ENCODE results near the gene PFKL.

The PFKL gene

GRCh38 chr21:44364151-44365053, 64.5 kb downstream of the PFKL start:
- DNase-seq (ENCODE audit: low read depth in 1 of 2, low spot score in 1 of 2) = no peak
- Histone ChIP-seq H3K4me3 (replicated peaks; ENCODE audit: insufficient read depth, low read length) (no peak overlapping the region), H3K27ac (replicated peaks) (no peak overlapping the region; the same call in 1 of the 2 replicates), H3K27me3 (ENCODE audit: insufficient read depth, poor library complexity, severe bottlenecking) (no peaks in the 10 kb centered on the region)
- TF ChIP-seq POLR2AphosphoS5 (IDR thresholded peaks at IDR 0.05; ENCODE audit: low read depth) (no peak; the same call in 1 of the 2 replicates), SPI1 (IDR thresholded peaks at IDR 0.05; ENCODE audit: borderline replicate concordance, low read depth) (no peak)
- TF ChIP-seq, protein P1, sequence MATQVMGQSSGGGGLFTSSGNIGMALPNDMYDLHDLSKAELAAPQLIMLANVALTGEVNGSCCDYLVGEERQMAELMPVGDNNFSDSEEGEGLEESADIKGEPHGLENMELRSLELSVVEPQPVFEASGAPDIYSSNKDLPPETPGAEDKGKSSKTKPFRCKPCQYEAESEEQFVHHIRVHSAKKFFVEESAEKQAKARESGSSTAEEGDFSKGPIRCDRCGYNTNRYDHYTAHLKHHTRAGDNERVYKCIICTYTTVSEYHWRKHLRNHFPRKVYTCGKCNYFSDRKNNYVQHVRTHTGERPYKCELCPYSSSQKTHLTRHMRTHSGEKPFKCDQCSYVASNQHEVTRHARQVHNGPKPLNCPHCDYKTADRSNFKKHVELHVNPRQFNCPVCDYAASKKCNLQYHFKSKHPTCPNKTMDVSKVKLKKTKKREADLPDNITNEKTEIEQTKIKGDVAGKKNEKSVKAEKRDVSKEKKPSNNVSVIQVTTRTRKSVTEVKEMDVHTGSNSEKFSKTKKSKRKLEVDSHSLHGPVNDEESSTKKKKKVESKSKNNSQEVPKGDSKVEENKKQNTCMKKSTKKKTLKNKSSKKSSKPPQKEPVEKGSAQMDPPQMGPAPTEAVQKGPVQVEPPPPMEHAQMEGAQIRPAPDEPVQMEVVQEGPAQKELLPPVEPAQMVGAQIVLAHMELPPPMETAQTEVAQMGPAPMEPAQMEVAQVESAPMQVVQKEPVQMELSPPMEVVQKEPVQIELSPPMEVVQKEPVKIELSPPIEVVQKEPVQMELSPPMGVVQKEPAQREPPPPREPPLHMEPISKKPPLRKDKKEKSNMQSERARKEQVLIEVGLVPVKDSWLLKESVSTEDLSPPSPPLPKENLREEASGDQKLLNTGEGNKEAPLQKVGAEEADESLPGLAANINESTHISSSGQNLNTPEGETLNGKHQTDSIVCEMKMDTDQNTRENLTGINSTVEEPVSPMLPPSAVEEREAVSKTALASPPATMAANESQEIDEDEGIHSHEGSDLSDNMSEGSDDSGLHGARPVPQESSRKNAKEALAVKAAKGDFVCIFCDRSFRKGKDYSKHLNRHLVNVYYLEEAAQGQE (IDR thresholded peaks at IDR 0.05; ENCODE audit: insufficient replicate concordance, low read depth) = no peak

DNA sequence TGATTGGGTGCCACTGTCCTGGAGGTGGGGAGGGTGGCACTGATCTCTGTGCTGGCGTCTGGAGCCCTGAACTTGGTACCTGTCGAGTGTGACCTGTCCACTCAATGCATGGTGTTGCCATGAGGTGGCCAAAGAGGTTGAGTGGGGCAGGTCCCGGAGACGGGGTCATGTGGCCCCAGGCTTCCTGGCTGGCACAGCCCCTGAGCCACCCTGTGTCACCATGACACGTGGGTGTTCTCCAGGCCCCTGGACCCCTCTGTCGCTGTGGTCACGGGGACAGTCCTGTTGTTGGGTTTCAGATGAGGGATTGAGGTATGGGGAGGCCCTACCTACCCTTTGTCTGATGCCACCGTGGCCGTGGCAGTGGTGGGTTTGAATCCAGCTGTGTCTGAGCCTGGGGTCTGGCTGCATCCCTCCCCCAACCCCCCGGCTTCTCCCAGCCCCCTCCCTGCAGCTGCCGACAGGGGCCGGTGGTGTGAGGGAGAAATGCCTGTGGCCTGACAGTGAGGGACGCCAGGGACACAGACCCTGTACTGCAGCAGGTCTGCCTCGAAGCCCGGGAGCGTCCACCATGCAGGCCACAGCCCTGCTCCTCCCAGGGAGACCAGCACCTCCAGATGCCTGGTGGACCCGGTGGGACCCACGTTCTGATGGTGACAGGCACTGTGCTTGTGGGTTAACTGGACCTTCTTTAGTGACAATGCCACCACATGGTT, 65.6 kb downstream of the PFKL start:
- DNase-seq (ENCODE audit: low read depth in 1 of 2, low spot score in 1 of 2) = no peak
- no peak overlapping the region for H3K4me3 ChIP-seq (replicated peaks; ENCODE audit: insufficient read depth, low read length)
- H3K27ac ChIP-seq (replicated peaks) = no peak overlapping the region
- TF ChIP-seq SPI1 (IDR thresholded peaks at IDR 0.05; ENCODE audit: borderline replicate concordance, low read depth) (no peak), GABPA (IDR thresholded peaks at IDR 0.05; ENCODE audit: low read depth) (no peak), POLR2AphosphoS5 (IDR thresholded peaks at IDR 0.05; ENCODE audit: low read depth) (peak; percentile 43; the same call in 1 of the 2 replicates)
- TF ChIP-seq, protein P1 (IDR thresholded peaks at IDR 0.05; ENCODE audit: insufficient replicate concordance, low read depth) = no peak
- TF ChIP-seq, protein P2, sequence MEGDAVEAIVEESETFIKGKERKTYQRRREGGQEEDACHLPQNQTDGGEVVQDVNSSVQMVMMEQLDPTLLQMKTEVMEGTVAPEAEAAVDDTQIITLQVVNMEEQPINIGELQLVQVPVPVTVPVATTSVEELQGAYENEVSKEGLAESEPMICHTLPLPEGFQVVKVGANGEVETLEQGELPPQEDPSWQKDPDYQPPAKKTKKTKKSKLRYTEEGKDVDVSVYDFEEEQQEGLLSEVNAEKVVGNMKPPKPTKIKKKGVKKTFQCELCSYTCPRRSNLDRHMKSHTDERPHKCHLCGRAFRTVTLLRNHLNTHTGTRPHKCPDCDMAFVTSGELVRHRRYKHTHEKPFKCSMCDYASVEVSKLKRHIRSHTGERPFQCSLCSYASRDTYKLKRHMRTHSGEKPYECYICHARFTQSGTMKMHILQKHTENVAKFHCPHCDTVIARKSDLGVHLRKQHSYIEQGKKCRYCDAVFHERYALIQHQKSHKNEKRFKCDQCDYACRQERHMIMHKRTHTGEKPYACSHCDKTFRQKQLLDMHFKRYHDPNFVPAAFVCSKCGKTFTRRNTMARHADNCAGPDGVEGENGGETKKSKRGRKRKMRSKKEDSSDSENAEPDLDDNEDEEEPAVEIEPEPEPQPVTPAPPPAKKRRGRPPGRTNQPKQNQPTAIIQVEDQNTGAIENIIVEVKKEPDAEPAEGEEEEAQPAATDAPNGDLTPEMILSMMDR (IDR thresholded peaks at IDR 0.05; ENCODE audit: insufficient read depth, low read length) = no peak
- H3K27me3 ChIP-seq (ENCODE audit: insufficient read depth, poor library complexity, severe bottlenecking) = no peaks in the 10 kb centered on the region

DNA sequence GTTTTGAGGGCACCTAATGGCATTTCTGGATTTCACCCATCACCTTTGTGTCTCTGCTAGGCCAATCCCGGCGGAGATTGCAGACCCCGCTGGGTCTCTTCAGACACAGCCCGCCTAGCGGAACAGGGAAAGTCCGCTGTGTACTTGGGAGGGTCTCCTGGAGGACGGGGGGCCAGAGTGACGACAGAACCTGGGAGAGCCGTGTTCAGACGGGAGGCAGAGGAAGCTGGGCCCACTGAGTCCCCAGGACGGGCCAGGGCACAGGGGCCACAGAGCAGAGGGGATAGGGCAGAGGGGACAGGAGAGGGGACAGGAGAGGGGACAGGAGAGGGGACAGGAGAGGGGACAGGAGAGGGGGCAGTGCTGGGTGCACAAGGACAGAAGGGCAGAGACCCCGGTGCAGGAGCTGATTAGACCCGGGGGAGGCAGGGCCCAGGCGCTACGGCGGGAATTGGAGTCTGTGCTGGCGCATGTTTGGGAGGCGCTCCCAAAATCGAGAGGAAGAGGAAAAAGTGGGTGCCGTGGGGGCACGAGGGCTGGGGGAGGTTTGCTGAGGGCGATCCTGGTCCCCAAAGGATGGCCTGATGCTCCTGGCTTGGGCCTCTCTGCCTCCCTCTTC, 66.2 kb downstream of the PFKL start:
- Histone ChIP-seq H3K27me3 (ENCODE audit: insufficient read depth, poor library complexity, severe bottlenecking) (no peaks in the 10 kb centered on the region), H3K27ac (replicated peaks) (no peak overlapping the region), H3K4me3 (replicated peaks; ENCODE audit: insufficient read depth, low read length) (no peak overlapping the region)
- no peak for DNase-seq (ENCODE audit: low read depth in 1 of 2, low spot score in 1 of 2)
- TF ChIP-seq SPI1 (IDR thresholded peaks at IDR 0.05; ENCODE audit: borderline replicate concordance, low read depth) (no peak), GABPA (IDR thresholded peaks at IDR 0.05; ENCODE audit: low read depth) (no peak), POLR2AphosphoS5 (IDR thresholded peaks at IDR 0.05; ENCODE audit: low read depth) (no peak)
- TF ChIP-seq, protein P2 (IDR thresholded peaks at IDR 0.05; ENCODE audit: insufficient read depth, low read length) = no peak
- TF ChIP-seq, protein P1 (IDR thresholded peaks at IDR 0.05; ENCODE audit: insufficient replicate concordance, low read depth) = no peak

Measured in HL-60 (cell line).